ENCODE results near the gene TCEAL5. TPM values are rescaled to one million over a fixed set of nuclear protein-coding genes. Genes with fewer than 3 reads are reported as not detected.
A peak's percentile ranks its signal among the peaks of the same experiment; 100 is the strongest.

Gene TCEAL5
- total and polyA plus RNA-seq, 8 donors = 0.43 to 1.7 (median 0.90) TPM; not detected in 4

DNA sequence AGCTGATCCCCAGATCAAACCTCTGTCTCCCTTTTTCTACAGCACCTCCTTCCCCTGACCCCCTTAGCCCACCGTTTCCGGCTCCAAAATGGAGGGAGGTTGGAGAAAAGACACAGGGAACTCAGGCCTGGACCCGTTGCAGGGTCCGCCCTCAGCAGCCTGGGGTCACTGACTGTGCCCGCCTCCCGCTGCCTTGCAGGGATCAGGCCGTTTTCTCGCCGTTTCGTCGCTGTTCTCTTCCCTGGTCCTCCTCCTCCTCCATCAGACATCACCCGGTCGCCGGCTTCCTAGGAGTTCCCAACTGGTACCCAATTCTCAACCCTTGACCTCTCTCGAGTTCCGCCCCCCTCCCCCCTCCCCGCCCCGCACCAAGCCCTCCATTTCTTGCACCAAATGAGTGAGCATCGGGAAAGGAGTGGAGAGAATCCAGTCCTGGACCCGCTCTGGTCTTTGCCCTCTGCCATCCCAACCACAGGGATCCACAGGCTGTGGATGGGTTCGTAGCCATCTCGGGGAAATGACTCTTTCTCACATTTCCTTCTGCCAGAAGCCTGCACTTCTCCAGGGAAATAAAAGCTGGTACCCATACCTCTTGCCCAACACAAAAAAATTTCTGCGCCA is 493 bp downstream of the TCEAL5 start:
- Histone ChIP-seq H3K27ac (no peak overlapping the region), H3K9me3 (no peaks in the 10 kb centered on the region), H3K36me3 (no peaks in the 10 kb centered on the region), H3K4me3 (peak overlapping the region in 3 of 4 donors; percentile 6 to 23 (median 22)), H3K27me3 (peaks cover 6 to 33% (median 20%) of the 10 kb centered on the region in 3 donors), H3K4me1 (no peaks in the 10 kb centered on the region)
- intact Hi-C loops (cut with DNase I; ENCODE audit: low total_unique reads) = no loop called here
- WGBS, 5 donors = 11 to 38% (median 16%) methylated on average over 10 to 23 of the region's 23 CpGs
- TF ChIP-seq POLR2AphosphoS5 (IDR thresholded peaks at IDR 0.05) (no peak), EP300 (IDR thresholded peaks at IDR 0.05) (no peak), POLR2A (IDR thresholded peaks at IDR 0.05) (no peak)
- DNase-seq = peak in 1 of 2 donors; percentile 11

DNA sequence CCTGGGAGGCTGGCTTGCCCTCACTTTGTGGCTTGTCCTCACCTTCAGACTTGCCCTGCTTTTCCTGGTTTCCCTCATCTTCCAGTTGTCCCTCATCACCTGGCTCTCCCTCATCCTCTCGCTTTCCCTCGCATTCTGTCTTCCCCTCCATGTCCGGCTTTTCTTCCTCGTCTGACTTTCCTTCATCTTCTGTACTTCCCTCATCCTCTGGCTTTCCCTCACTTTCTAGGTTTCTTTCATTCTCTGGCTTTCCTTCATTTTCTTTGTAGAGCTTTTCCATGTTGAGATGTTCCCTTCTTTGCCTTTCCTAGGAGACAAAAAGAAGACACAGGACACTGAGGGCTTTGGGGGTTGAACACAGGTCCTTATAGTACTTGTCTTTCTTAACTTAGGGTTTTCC is 2.3 kb downstream of the TCEAL5 start:
- no peaks in the 10 kb centered on the region for H3K4me1 ChIP-seq
- peaks cover 6 to 33% (median 20%) of the 10 kb centered on the region in 3 donors for H3K27me3 ChIP-seq
- H3K4me3 ChIP-seq = no peak overlapping the region
- H3K36me3 ChIP-seq = no peaks in the 10 kb centered on the region
- WGBS, 5 donors = 83 to 100% (median 91%) methylated on average over 1 to 4 of the region's 4 CpGs
- no peaks in the 10 kb centered on the region for H3K9me3 ChIP-seq
- TF ChIP-seq, protein P1, sequence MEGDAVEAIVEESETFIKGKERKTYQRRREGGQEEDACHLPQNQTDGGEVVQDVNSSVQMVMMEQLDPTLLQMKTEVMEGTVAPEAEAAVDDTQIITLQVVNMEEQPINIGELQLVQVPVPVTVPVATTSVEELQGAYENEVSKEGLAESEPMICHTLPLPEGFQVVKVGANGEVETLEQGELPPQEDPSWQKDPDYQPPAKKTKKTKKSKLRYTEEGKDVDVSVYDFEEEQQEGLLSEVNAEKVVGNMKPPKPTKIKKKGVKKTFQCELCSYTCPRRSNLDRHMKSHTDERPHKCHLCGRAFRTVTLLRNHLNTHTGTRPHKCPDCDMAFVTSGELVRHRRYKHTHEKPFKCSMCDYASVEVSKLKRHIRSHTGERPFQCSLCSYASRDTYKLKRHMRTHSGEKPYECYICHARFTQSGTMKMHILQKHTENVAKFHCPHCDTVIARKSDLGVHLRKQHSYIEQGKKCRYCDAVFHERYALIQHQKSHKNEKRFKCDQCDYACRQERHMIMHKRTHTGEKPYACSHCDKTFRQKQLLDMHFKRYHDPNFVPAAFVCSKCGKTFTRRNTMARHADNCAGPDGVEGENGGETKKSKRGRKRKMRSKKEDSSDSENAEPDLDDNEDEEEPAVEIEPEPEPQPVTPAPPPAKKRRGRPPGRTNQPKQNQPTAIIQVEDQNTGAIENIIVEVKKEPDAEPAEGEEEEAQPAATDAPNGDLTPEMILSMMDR (IDR thresholded peaks at IDR 0.05) = no peak
- no peak for TF ChIP-seq EP300 (IDR thresholded peaks at IDR 0.05)
- no peak for TF ChIP-seq POLR2A (IDR thresholded peaks at IDR 0.05)
- no peak for TF ChIP-seq POLR2AphosphoS5 (IDR thresholded peaks at IDR 0.05)
- intact Hi-C loops (cut with DNase I; ENCODE audit: low total_unique reads) = no loop called here
- no peak for DNase-seq
- H3K27ac ChIP-seq = no peak overlapping the region

DNA sequence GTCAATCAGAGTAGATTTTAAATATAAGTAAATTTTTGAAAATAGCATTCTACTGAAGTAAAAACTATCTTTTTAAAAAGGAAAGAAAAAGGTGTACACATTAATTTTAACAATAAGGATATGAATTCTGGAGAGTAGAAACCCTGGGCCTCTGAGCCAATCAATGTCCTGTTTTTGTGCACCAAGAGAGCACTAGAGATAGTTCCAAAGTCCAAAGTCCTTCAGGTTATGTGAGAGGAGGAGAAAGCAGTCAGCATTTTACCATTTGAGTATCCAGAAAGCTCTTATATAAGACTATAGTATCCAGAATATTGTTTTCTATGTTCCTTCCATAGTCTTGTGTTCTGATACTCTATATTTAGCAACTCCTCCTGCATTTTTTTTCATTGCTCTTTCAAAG is 18.3 kb downstream of the TCEAL5 start:
- TF ChIP-seq, protein P1 (IDR thresholded peaks at IDR 0.05) = no peak
- Histone ChIP-seq H3K27me3 (peaks cover 0 to 10% (median 0%) of the 10 kb centered on the region in 3 donors), H3K4me1 (peaks cover 0 to 6% (median 2%) of the 10 kb centered on the region in 4 donors), H3K4me3 (no peak overlapping the region), H3K9me3 (no peaks in the 10 kb centered on the region), H3K36me3 (no peaks in the 10 kb centered on the region), H3K27ac (no peak overlapping the region)
- intact Hi-C loops (cut with DNase I; ENCODE audit: low total_unique reads) = no loop called here
- DNase-seq = no peak

DNA sequence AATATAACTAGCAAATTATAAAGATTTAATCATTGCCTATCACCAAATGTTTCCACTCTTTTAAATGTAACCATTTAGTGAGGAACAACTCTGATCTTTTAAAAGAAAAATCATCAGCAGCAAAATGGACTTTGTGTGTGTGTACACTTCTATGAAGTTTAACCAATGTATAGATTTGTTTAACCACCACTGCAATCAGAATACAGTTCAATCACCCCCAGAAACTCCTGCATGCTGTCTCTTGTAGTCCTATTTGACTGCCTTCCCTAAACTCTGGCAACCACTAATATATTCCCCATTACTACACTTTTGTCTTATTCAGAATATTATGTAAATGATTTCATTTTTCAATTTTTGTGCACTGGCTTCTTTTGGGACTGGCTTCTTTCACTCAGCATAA is 19.9 kb downstream of the TCEAL5 start:
- Histone ChIP-seq H3K4me1 (peaks cover 0 to 9% (median 4%) of the 10 kb centered on the region in 4 donors), H3K36me3 (no peaks in the 10 kb centered on the region), H3K27ac (no peak overlapping the region), H3K27me3 (peaks cover 0 to 10% (median 0%) of the 10 kb centered on the region in 3 donors), H3K4me3 (no peak overlapping the region), H3K9me3 (no peaks in the 10 kb centered on the region)
- intact Hi-C loops (cut with DNase I; ENCODE audit: low total_unique reads) = no loop called here
- DNase-seq = no peak
- no peak for TF ChIP-seq POLR2A (IDR thresholded peaks at IDR 0.05)
- no peak for TF ChIP-seq POLR2AphosphoS5 (IDR thresholded peaks at IDR 0.05)
- no peak for TF ChIP-seq EP300 (IDR thresholded peaks at IDR 0.05)
- TF ChIP-seq, protein P1 (IDR thresholded peaks at IDR 0.05) = no peak

DNA sequence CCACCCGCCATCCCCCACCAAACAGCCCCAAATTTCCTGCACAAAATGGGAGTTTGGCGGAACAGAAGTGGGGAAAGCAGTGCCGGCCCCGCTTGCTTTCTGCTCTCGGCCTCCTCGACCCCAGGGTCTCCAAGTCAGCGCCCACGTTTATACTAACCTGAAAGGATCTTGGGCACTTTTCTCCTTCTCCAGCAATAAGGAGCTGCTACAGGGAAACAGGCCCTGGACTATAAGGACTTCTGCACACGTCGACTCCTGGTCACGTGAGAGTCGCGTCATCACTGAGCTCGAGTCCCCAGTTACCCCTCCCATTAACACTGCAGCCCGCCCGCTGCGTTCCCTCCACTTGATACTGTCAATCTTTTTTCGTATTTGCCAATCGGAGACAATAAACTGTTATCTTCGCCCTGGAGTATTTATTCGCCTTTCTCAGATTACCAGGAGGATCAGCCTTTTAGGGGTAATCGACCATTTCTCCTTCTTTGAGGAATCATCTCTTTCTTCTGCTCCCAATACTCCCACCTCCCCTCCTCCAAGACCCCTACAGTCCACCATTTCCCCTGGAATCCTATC is 21.5 kb downstream of the TCEAL5 start, which contains the start of gene TCEAL8:
TCEAL8 (minus strand) TSS at position 235 of the 573 bp plus-strand sequence. CDS start 1,176 bp downstream, outside the sequence.
- Histone ChIP-seq H3K27me3 (peaks cover 0 to 10% (median 0%) of the 10 kb centered on the region in 3 donors), H3K27ac (peak within 1 kb of the TSS; percentile 83 to 88 (median 86)), H3K4me3 (peak within 1 kb of the TSS; percentile 53 to 62 (median 60)), H3K36me3 (no peaks in the 10 kb centered on the region), H3K4me1 (peaks cover 0 to 9% (median 4%) of the 10 kb centered on the region in 4 donors), H3K9me3 (no peaks in the 10 kb centered on the region)
- DNase-seq = peak; percentile 79 to 95
- TF ChIP-seq, protein P1 (IDR thresholded peaks at IDR 0.05) = no peak
- TF ChIP-seq POLR2AphosphoS5 (IDR thresholded peaks at IDR 0.05) = peak; percentile 44 to 75 (median 52)
- intact Hi-C loops (cut with DNase I; ENCODE audit: low total_unique reads) = no loop called here
- WGBS, 5 donors = 0 to 33% (median 7%) methylated on average over 11 to 22 of the region's 22 CpGs

Measured in stomach (tissue), 9 donors.